ENCODE data around the gene HIC1. TPM values are rescaled to one million over a fixed set of nuclear protein-coding genes. Genes with fewer than 3 reads are reported as not detected.

The HIC1 gene
- total RNA-seq, 2 experiments from 2014 or later: 13.6 to 16.5 TPM

DNA sequence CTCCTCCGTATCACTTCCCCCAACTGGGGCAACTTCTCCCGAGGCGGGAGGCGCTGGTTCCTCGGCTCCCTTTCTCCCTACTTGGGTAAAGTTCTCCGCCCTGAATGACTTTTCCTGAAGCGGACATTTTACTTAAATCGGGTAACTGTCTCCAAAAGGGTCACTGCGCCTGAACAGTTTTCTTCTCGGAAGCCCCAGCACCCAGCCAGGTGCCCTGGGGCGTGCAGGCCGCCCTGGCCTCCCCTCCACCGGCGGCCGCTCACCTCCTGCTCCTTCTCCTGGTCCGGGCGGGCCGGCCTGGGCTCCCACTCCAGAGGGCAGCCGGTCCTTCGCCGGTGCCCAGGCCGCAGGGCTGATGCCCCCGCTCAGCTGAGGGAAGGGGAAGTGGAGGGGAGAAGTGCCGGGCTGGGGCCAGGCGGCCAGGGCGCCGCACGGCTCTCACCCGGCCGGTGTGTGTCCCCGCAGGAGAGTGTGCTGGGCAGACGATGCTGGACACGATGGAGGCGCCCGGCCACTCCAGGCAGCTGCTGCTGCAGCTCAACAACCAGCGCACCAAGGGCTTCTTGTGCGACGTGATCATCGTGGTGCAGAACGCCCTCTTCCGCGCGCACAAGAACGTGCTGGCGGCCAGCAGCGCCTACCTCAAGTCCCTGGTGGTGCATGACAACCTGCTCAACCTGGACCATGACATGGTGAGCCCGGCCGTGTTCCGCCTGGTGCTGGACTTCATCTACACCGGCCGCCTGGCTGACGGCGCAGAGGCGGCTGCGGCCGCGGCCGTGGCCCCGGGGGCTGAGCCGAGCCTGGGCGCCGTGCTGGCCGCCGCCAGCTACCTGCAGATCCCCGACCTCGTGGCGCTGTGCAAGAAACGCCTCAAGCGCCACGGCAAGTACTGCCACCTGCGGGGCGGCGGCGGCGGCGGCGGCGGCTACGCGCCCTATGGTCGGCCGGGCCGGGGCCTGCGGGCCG is 1.6 kb downstream of the HIC1 start:
- intact Hi-C loops (cut with DNase I, micrococcal nuclease): loop anchor here in 1 of 2 experiments (1.0 to 5.0 kb wide), 2 partner anchors 121 to 226 kb away; no protein-coding TSS in a partner anchor
- peaks cover 26% of the 10 kb centered on the region for H3K36me3 Mint-ChIP-seq (ENCODE audit: low read depth)
- no peaks in the 10 kb centered on the region for H3K9me3 Mint-ChIP-seq (ENCODE audit: low read depth)
- peak overlapping the region; percentile 66 for H3K4me3 Mint-ChIP-seq
- ChIA-PET CTCF (interaction anchor here (0.6 to 7.5 kb wide), 15 partner anchors 8 to 340 kb away, joined by 3 to 87 read pairs (median 4); partner anchors contain the start of genes OVCA2, SMG6 and SRR), POLR2A (interaction anchor here (1.4 kb wide), 1 partner anchor 33 kb away, joined by 4 read pairs; no protein-coding TSS in a partner anchor)
- DNase-seq (peak; percentile 75), ATAC-seq (no peak)
- no peak overlapping the region for H3K27ac Mint-ChIP-seq
- peaks cover 22% of the 10 kb centered on the region for H3K4me1 Mint-ChIP-seq
- peaks cover 18% of the 10 kb centered on the region for H3K27me3 Mint-ChIP-seq

DNA sequence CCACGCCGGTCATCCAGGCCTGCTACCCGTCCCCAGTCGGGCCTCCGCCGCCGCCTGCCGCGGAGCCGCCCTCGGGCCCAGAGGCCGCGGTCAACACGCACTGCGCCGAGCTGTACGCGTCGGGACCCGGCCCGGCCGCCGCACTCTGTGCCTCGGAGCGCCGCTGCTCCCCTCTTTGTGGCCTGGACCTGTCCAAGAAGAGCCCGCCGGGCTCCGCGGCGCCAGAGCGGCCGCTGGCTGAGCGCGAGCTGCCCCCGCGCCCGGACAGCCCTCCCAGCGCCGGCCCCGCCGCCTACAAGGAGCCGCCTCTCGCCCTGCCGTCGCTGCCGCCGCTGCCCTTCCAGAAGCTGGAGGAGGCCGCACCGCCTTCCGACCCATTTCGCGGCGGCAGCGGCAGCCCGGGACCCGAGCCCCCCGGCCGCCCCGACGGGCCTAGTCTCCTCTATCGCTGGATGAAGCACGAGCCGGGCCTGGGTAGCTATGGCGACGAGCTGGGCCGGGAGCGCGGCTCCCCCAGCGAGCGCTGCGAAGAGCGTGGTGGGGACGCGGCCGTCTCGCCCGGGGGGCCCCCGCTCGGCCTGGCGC is 2.4 kb downstream of the HIC1 start:
- Mint-ChIP-seq H3K27me3 (peaks cover 11% of the 10 kb centered on the region), H3K4me3 (no peak overlapping the region), H3K4me1 (peaks cover 16% of the 10 kb centered on the region), H3K36me3 (ENCODE audit: low read depth) (peaks cover 32% of the 10 kb centered on the region), H3K27ac (no peak overlapping the region), H3K9me3 (ENCODE audit: low read depth) (no peaks in the 10 kb centered on the region)
- intact Hi-C loops (cut with DNase I, micrococcal nuclease): loop anchor here in 1 of 2 experiments (5.0 kb wide), 1 partner anchor 120 kb away; no protein-coding TSS in a partner anchor
- DNase-seq: peak; percentile 38
- ATAC-seq: no peak
- POLR2A ChIA-PET: interaction anchor here (0.8 to 1.9 kb wide), 3 partner anchors 32 to 206 kb away, joined by 4 read pairs; no protein-coding TSS in a partner anchor
- CTCF ChIA-PET: interaction anchor here (0.6 to 7.5 kb wide), 20 partner anchors 9 to 341 kb away, joined by 3 to 87 read pairs (median 4); partner anchors contain the start of genes OVCA2, SMG6 and SRR

DNA sequence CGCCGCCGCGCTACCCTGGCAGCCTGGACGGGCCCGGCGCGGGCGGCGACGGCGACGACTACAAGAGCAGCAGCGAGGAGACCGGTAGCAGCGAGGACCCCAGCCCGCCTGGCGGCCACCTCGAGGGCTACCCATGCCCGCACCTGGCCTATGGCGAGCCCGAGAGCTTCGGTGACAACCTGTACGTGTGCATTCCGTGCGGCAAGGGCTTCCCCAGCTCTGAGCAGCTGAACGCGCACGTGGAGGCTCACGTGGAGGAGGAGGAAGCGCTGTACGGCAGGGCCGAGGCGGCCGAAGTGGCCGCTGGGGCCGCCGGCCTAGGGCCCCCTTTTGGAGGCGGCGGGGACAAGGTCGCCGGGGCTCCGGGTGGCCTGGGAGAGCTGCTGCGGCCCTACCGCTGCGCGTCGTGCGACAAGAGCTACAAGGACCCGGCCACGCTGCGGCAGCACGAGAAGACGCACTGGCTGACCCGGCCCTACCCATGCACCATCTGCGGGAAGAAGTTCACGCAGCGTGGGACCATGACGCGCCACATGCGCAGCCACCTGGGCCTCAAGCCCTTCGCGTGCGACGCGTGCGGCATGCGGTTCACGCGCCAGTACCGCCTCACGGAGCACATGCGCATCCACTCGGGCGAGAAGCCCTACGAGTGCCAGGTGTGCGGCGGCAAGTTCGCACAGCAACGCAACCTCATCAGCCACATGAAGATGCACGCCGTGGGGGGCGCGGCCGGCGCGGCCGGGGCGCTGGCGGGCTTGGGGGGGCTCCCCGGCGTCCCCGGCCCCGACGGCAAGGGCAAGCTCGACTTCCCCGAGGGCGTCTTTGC is 3.1 kb downstream of the HIC1 start:
- Mint-ChIP-seq H3K4me3 (no peak overlapping the region), H3K4me1 (peaks cover 15% of the 10 kb centered on the region), H3K36me3 (ENCODE audit: low read depth) (peaks cover 38% of the 10 kb centered on the region), H3K9me3 (ENCODE audit: low read depth) (no peaks in the 10 kb centered on the region), H3K27ac (no peak overlapping the region), H3K27me3 (peaks cover 10% of the 10 kb centered on the region)
- ChIA-PET CTCF (interaction anchor here (0.6 to 7.5 kb wide), 30 partner anchors 9 to 358 kb away, joined by 3 to 87 read pairs (median 4); partner anchors contain the start of genes SMG6 and SRR), POLR2A (interaction anchor here (0.8 to 1.9 kb wide), 5 partner anchors 31 to 205 kb away, joined by 3 to 4 read pairs (median 4); no protein-coding TSS in a partner anchor)
- intact Hi-C loops (cut with DNase I, micrococcal nuclease): loop anchor here in 1 of 2 experiments (5.0 kb wide), 1 partner anchor 119 kb away; no protein-coding TSS in a partner anchor
- no peak for ATAC-seq
- DNase-seq: peak; percentile 48

DNA sequence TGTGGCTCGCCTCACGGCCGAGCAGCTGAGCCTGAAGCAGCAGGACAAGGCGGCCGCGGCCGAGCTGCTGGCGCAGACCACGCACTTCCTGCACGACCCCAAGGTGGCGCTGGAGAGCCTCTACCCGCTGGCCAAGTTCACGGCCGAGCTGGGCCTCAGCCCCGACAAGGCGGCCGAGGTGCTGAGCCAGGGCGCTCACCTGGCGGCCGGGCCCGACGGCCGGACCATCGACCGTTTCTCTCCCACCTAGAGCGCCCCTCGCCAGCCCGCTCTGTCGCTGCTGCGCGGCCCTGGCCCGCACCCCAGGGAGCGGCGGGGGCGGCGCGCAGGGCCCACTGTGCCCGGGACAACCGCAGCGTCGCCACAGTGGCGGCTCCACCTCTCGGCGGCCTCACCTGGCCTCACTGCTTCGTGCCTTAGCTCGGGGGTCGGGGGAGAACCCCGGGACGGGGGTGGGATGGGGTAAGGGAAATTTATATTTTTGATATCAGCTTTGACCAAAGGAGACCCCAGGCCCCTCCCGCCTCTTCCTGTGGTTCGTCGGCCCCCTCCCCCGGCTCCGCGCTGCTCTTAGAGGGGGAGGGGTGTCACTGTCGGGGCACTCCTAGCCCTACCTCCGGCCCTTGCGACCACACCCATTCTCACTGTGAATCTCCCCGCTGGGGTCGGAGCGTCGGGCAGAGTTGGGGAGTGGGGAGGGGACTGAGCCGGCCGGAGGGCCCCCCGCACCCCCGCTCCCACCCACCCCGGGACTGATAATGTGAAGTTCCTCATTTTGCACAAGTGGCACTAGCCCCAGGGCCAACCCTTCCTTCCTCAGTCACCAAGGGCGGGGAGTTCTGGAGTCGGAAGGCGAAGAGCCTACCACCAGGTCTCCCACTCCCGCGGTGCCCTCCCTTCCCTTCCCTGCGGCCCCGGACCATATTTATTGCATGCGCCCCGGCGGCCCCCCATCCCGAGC is 4.0 kb downstream of the HIC1 start:
- Mint-ChIP-seq H3K4me3 (no peak overlapping the region), H3K27me3 (peaks cover 7% of the 10 kb centered on the region), H3K9me3 (ENCODE audit: low read depth) (no peaks in the 10 kb centered on the region), H3K27ac (no peak overlapping the region), H3K4me1 (peaks cover 10% of the 10 kb centered on the region), H3K36me3 (ENCODE audit: low read depth) (peaks cover 46% of the 10 kb centered on the region)
- ChIA-PET POLR2A (interaction anchor here (0.5 to 1.9 kb wide), 4 partner anchors 31 to 509 kb away, joined by 3 to 5 read pairs (median 4); no protein-coding TSS in a partner anchor), CTCF (interaction anchor here (0.6 to 7.5 kb wide), 27 partner anchors 10 to 357 kb away, joined by 3 to 87 read pairs (median 4); partner anchors contain the start of genes SMG6 and SRR)
- ATAC-seq (no peak), DNase-seq (peak; percentile 86)
- intact Hi-C loops (cut with DNase I, micrococcal nuclease): loop anchor here in 1 of 2 experiments (5.0 kb wide), 1 partner anchor 118 kb away; no protein-coding TSS in a partner anchor

DNA sequence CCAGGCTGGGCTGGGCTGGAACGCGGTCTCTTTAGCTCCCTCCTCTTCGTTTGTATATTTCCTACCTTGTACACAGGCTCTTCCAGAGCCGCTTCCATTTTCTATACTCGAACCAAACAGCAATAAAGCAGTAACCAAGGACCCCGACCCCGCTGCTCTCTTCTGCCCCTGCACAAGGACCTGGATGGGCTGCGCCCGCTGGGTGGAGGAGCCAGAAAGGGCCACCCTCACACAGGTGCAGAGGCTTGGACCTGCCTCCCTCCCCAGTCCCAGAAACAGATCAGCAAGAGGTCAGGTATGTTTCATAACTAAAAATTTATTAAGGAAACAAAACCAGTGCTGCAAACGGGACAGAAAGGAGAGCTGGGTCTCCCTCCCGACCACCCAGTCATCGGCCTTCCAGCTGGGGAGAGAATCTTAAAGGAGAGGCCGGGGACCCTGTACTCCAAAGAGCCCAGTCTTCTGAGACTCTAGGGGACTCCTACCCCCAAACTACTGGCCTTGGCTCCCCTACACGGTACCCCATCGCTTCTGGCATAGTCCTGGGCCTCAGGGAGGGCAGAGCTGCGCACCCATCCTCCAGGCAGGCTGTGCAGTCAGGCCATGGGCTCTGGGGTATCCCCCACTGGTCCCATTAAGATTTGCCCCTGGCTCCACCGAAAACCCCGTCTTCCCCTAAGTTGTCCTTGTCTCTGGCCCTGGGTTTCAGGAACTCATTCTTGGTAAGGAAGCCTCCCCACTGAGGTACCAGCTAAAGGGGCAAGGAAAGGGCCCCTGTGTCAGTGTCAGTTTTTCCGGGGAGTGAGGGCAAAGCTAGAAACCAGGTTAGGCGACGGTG is 4.9 kb downstream of the HIC1 start:
- no peak overlapping the region for H3K27ac Mint-ChIP-seq
- peaks cover 8% of the 10 kb centered on the region for H3K27me3 Mint-ChIP-seq
- ATAC-seq (no peak), DNase-seq (no peak)
- H3K9me3 Mint-ChIP-seq (ENCODE audit: low read depth): no peaks in the 10 kb centered on the region
- H3K4me3 Mint-ChIP-seq: peak overlapping the region; percentile 35
- intact Hi-C loops (cut with DNase I, micrococcal nuclease): loop anchor here in 1 of 2 experiments (5.0 kb wide), 1 partner anchor 118 kb away; no protein-coding TSS in a partner anchor
- H3K36me3 Mint-ChIP-seq (ENCODE audit: low read depth): peaks cover 54% of the 10 kb centered on the region
- ChIA-PET CTCF (interaction anchor here (0.6 to 7.5 kb wide), 6 partner anchors 9 to 287 kb away, joined by 3 to 87 read pairs (median 6); no protein-coding TSS in a partner anchor), POLR2A (interaction anchor here (0.9 to 1.6 kb wide), 2 partner anchors 30 to 194 kb away, joined by 3 read pairs; no protein-coding TSS in a partner anchor)
- peaks cover 6% of the 10 kb centered on the region for H3K4me1 Mint-ChIP-seq

DNA sequence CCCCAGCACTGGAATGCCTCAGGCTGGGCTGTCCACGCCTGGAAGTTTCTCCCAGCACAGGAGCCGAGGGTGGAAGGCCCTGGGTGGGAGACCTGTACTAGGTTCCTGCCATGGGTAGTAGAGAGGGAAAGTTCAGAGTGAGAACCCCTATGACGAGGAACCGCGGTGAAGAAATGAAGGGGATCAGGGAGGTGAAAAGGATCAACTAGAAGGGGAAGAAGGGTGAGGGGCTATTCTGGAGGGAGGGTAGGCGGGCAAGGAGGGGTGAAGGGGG is 5.4 kb downstream of the HIC1 start:
- H3K4me1 Mint-ChIP-seq: peaks cover 7% of the 10 kb centered on the region
- no peak for DNase-seq
- no peak for ATAC-seq
- CTCF ChIA-PET: interaction anchor here (0.6 to 7.5 kb wide), 3 partner anchors 9 to 287 kb away, joined by 4 to 87 read pairs (median 55); no protein-coding TSS in a partner anchor
- H3K27me3 Mint-ChIP-seq: peaks cover 8% of the 10 kb centered on the region
- no peak overlapping the region for H3K4me3 Mint-ChIP-seq
- no peak overlapping the region for H3K27ac Mint-ChIP-seq
- peaks cover 56% of the 10 kb centered on the region for H3K36me3 Mint-ChIP-seq (ENCODE audit: low read depth)
- H3K9me3 Mint-ChIP-seq (ENCODE audit: low read depth): no peaks in the 10 kb centered on the region
- POLR2A ChIA-PET: interaction anchor here (0.9 kb wide), 1 partner anchor 194 kb away, joined by 3 read pairs; no protein-coding TSS in a partner anchor
- intact Hi-C loops (cut with DNase I, micrococcal nuclease): no loop called here

DNA sequence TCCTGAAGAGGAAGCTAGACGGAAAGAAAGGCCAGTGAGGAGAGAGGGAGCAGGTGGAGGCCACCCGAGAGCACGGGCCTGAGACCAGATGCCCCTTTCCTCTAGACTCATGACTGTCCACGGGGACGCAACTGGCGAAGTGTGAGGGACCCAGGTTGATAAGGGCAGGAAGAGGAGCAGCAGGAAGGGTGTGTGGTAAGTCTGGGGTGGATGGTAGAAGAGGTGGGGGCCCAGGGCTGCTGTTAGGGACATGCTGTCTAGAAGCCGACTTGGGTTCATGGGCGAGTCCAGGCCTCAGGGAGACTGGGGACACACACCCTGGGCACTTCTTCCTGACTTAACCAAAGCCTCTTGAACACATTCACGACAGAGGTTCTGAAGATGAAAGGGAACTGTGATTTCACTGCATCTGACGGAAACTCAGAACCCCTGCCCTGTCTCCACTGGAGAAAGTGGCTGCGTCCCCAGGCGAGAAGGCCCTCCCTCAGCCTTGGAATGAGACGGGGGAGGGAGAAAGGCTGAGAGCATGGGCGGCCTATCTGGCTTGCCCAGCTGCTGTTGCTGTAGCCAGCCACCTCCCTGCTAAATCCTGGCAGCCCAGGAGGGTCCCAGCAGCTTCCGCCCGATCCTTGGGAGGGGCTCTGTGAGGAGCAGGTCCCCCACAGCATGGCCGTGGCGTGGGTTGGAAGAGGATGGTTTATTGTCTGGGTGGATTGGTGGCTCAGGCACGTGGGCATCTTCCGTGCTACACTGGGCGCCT is 6.0 kb downstream of the HIC1 start:
- Mint-ChIP-seq H3K4me3 (no peak overlapping the region), H3K9me3 (ENCODE audit: low read depth) (no peaks in the 10 kb centered on the region), H3K27me3 (peaks cover 8% of the 10 kb centered on the region), H3K27ac (no peak overlapping the region), H3K36me3 (ENCODE audit: low read depth) (peaks cover 61% of the 10 kb centered on the region), H3K4me1 (peaks cover 7% of the 10 kb centered on the region)
- intact Hi-C loops (cut with DNase I, micrococcal nuclease): no loop called here
- no peak for ATAC-seq
- no peak for DNase-seq
- POLR2A ChIA-PET: interaction anchor here (0.6 kb wide), 1 partner anchor 23 kb away, joined by 3 read pairs; no protein-coding TSS in a partner anchor
- CTCF ChIA-PET: interaction anchor here (7.5 kb wide), 1 partner anchor 185 kb away, joined by 87 read pairs; no protein-coding TSS in a partner anchor

DNA sequence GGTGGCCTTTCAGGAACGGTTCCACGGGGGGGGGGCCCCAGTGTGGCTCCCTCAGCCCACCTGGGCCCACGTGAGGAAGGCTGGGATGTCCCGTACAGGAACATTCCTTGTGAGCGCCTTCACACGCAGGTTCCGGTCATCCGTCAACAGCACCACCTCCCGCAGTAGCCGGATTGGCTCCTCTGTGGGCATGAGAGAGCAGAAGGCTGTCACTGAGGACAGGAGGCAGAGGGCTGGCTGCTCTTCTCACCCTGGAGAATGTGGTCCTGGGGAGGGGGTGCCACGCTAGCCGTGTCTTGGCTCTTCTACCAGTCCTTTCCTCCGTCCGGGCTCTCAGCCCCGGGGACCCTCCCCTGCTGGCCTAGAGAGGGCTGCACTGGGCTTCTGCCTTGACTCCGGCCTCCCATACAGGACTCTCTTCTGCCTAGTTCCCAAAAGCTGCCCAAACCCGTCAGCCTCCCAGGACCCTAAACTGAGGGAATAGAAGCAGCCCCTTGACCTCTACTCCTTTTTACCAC is 6.6 kb downstream of the HIC1 start:
- no peak overlapping the region for H3K27ac Mint-ChIP-seq
- POLR2A ChIA-PET: interaction anchor here (0.6 kb wide), 1 partner anchor 23 kb away, joined by 3 read pairs; no protein-coding TSS in a partner anchor
- H3K4me1 Mint-ChIP-seq: peaks cover 7% of the 10 kb centered on the region
- CTCF ChIA-PET: interaction anchor here (7.5 kb wide), 1 partner anchor 184 kb away, joined by 87 read pairs; no protein-coding TSS in a partner anchor
- H3K4me3 Mint-ChIP-seq: no peak overlapping the region
- H3K9me3 Mint-ChIP-seq (ENCODE audit: low read depth): no peaks in the 10 kb centered on the region
- intact Hi-C loops (cut with DNase I, micrococcal nuclease): no loop called here
- peaks cover 67% of the 10 kb centered on the region for H3K36me3 Mint-ChIP-seq (ENCODE audit: low read depth)
- DNase-seq (no peak), ATAC-seq (no peak)
- H3K27me3 Mint-ChIP-seq: peaks cover 11% of the 10 kb centered on the region

Data from activated CD4-positive, alpha-beta T cell treated with anti-CD3 and anti-CD28 coated beads for 36 hours (primary cell).